Measurements from ENCODE around the gene ZNF319.
"Not testable (repeated sequence)": the region's sequence is repeated elsewhere in the genome, so short reads cannot be mapped to it uniquely, and the experiment has no call there.

The ZNF319 gene

DNA sequence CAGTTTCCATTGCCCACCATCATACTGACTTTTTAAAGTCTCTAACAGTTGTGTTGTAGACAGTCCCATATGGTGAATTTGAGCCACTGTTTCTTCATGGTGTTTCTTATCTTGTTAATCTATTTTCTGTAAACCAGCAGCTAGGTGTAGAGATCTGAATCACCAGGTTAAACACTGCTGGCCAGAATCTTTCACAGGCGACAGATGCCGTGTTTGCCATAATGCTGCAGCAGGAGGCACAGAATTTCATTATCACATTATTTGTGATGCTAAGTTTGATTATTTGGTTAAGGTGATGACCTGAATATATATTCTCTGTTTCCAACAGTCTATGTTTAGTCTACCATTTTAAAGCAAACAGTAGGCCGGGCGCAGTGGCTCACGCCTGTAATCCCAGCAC, 18.1 kb downstream of the ZNF319 start:
- Histone ChIP-seq H3K4me1 (ENCODE audit: insufficient read depth, low read length) (no peaks in the 10 kb centered on the region; the same call in 1 of the 2 replicates), H3K27me3 (ENCODE audit: insufficient read depth, low read length) (peaks cover 37% of the 10 kb centered on the region), H3K27ac (ENCODE audit: low read depth, low read length) (no peak overlapping the region), H3K36me3 (ENCODE audit: insufficient read depth, low read length) (no peaks in the 10 kb centered on the region), H3K9me3 (ENCODE audit: insufficient read depth, low read depth, low read length) (no peaks in the 10 kb centered on the region), H3K4me3 (ENCODE audit: low read length) (no peak overlapping the region), H3K9ac (ENCODE audit: low read depth, low read length) (no peak overlapping the region)
- WGBS, result 84% methylated on average over 5 of the region's 5 CpGs

DNA sequence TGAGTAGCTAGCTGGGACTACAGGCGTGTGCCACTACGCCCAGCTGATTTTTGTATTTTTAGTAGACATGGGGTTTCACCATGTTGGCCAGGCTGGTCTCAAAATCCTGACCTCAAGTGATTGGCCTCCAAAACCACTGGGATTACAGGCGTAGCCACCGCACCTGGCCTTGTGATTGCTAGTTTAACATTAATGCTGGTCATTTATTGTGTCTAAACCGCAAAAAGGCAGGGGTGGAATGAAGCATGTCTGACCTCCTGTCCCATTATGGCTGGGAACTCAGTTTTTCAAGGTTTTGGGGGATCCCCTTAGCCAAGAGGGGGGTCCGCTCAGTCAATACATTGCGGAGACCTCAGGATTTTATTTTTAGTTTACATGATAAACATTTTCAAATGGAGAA, 18.8 kb downstream of the ZNF319 start:
- WGBS, result 96% methylated on average over 5 of the region's 7 CpGs
- Histone ChIP-seq H3K36me3 (ENCODE audit: insufficient read depth, low read length) (no peaks in the 10 kb centered on the region), H3K4me3 (ENCODE audit: low read length) (no peak overlapping the region), H3K9me3 (ENCODE audit: insufficient read depth, low read depth, low read length) (no peaks in the 10 kb centered on the region), H3K27ac (ENCODE audit: low read depth, low read length) (no peak overlapping the region), H3K27me3 (ENCODE audit: insufficient read depth, low read length) (peaks cover 30% of the 10 kb centered on the region), H3K4me1 (ENCODE audit: insufficient read depth, low read length) (no peaks in the 10 kb centered on the region; the same call in 1 of the 2 replicates), H3K9ac (ENCODE audit: low read depth, low read length) (no peak overlapping the region)

DNA sequence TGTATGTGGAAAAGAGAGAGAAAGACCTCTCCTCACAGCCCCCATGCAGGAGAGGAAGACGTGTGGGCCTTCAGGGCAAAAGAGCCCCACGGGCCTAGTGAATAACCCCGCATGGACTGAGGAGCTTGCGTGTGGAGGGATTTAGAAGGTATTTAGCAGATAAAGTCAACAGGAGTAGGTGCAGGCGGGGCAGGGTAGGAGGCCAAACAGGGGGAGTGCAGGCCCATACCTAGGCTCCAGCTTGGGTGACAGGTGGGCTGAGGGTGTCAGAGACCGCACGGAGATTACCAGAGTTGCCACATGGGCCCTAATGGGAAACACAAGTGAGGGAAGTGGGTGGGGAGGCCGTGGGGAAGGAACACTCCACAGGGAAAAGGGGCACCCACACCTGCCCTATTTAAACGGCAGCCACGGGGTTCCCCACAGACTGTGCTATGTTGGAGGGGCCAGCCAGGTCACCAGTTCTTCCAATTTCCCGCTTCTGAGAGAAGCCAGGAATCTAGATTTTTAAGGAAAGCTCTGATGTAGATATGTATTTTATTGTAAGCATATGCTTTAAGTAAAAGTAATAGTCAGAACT, 21.4 kb downstream of the ZNF319 start:
- Histone ChIP-seq H3K4me3 (ENCODE audit: low read length) (no peak overlapping the region), H3K36me3 (ENCODE audit: insufficient read depth, low read length) (no peaks in the 10 kb centered on the region), H3K9me3 (ENCODE audit: insufficient read depth, low read depth, low read length) (no peaks in the 10 kb centered on the region), H3K9ac (ENCODE audit: low read depth, low read length) (no peak overlapping the region), H3K27ac (ENCODE audit: low read depth, low read length) (no peak overlapping the region), H3K27me3 (ENCODE audit: insufficient read depth, low read length) (peaks cover 7% of the 10 kb centered on the region), H3K4me1 (ENCODE audit: insufficient read depth, low read length) (0 out of 2 replicates have a peak, but pooled peaks cover 3% of the 10 kb centered on the region)
- 91% methylated on average over 11 of the region's 11 CpGs for WGBS

DNA sequence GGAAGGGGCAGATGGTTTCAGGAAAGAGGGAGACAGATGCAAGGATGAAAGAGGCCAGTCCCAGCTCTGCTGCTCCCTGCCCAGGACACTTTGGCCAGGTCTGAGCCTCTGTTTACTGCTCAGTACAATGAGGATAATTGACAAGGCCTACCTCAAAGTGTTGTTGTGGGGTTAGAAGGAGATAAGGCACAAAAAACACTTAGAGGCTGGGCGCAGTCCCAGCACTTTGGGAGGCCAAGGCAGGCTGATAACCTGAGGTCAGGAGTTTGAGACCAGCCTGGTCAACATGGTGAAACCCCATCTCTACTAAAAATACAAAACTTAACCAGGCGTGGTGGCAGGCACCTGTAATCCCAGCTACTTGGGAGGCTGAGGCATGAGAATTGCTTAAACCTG, 22.4 kb downstream of the ZNF319 start:
- 91% methylated on average over 2 of the region's 2 CpGs for WGBS

DNA sequence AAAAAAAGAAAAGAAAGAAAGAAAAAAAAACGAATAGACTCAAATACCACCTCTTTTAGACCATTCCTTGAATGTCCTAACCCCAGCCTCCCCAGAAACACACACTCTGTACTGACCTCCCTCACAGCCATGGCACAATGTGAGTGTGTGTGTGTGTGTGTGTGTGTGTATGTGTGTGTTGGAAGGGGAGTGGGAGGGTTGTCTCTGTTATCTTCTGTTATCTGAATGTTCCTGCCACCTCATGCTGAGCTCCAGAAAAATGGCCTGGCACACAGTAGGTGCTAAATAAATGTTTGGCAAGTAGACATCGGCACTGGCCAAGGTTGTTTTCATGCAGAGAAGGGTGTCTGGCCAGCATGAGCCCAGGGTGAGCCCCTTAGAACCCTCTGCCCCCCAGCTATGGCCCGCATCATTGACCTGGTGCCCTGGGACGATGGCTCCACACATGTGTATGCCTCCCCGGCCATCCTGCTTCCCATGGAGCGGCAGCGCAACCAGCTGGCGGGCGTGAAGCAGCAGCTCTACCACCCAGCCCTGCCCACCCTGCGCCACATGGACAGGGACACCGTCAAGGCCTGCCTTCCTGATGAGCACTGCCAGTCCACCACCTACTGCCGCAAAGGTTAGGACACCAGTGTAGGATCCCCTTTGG, 22.9 kb downstream of the ZNF319 start:
- Histone ChIP-seq H3K27ac (ENCODE audit: low read depth, low read length) (no peak overlapping the region), H3K27me3 (ENCODE audit: insufficient read depth, low read length) (no peaks in the 10 kb centered on the region), H3K9me3 (ENCODE audit: insufficient read depth, low read depth, low read length) (no peaks in the 10 kb centered on the region), H3K36me3 (ENCODE audit: insufficient read depth, low read length) (no peaks in the 10 kb centered on the region), H3K4me1 (ENCODE audit: insufficient read depth, low read length) (0 out of 2 replicates have a peak, but pooled peaks cover 3% of the 10 kb centered on the region), H3K4me3 (ENCODE audit: low read length) (no peak overlapping the region), H3K9ac (ENCODE audit: low read depth, low read length) (no peak overlapping the region)
- 91% methylated on average over 11 of the region's 12 CpGs for WGBS

More for the DNA sequence above, 22.4 kb downstream of the ZNF319 start:
- H3K9ac ChIP-seq (ENCODE audit: low read depth, low read length); H3K4me1 ChIP-seq (ENCODE audit: insufficient read depth, low read length); H3K27ac ChIP-seq (ENCODE audit: low read depth, low read length); H3K36me3 ChIP-seq (ENCODE audit: insufficient read depth, low read length); H3K9me3 ChIP-seq (ENCODE audit: insufficient read depth, low read depth, low read length); H3K4me3 ChIP-seq (ENCODE audit: low read length); H3K27me3 ChIP-seq (ENCODE audit: insufficient read depth, low read length): not testable (repeated sequence)

DNA sequence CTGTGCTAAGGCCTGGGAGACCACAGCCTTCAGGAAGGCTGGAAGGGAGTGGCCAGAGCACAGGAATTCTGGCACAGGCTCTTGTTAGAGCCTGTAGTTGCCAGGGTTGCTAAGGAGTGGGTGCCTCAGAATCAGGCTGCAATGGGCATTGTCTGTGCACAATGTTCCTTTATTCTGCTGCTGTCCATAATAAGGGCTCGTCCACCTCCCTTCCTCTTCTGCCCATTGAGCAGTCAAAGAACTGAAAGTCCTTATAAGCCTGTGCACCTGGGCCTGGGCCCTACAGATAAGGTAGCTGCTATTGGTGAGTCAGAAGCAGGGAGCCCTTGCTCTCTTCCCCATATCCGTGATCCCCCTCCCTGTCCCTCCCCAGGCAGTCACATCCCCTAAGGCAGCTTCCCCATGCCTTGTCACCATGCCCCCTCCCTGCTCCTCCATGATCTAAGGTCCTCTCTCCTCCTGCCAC, 24.1 kb downstream of the ZNF319 start:
- WGBS, result 79% methylated on average over 2 of the region's 2 CpGs
- H3K27ac ChIP-seq (ENCODE audit: low read depth, low read length), result no peak overlapping the region

DNA sequence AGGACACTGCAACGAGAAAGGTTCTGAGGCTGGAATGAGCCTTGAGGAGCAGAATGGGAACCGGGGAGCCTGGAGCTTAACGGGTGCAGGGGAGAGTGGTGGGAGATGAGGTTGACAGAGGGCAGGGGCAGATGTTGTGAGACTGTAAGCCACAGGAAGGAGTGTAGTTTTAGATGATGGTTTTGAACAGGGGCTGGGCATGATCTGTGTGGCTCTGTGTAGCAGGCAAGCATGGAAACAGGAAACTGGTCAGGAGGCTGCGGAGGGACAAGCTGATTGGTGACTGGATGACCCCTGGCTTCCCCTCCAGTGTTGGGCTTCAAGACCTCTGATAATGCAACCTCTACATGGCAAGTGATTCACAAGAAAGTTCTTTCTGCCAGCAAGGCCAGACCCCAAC, 28.2 kb downstream of the ZNF319 start:
- Histone ChIP-seq H3K36me3 (ENCODE audit: insufficient read depth, low read length) (no peaks in the 10 kb centered on the region), H3K27ac (ENCODE audit: low read depth, low read length) (no peak overlapping the region), H3K9ac (ENCODE audit: low read depth, low read length) (no peak overlapping the region), H3K9me3 (ENCODE audit: insufficient read depth, low read depth, low read length) (no peaks in the 10 kb centered on the region), H3K27me3 (ENCODE audit: insufficient read depth, low read length) (no peaks in the 10 kb centered on the region), H3K4me1 (ENCODE audit: insufficient read depth, low read length) (0 out of 2 replicates have a peak, but pooled peaks cover 3% of the 10 kb centered on the region), H3K4me3 (ENCODE audit: low read length) (no peak overlapping the region)
- WGBS, result 90% methylated on average over 4 of the region's 4 CpGs

More for the DNA sequence above, 24.1 kb downstream of the ZNF319 start:
- Histone ChIP-seq H3K4me1 (ENCODE audit: insufficient read depth, low read length) (0 out of 2 replicates have a peak, but pooled peaks cover 3% of the 10 kb centered on the region), H3K4me3 (ENCODE audit: low read length) (no peak overlapping the region), H3K36me3 (ENCODE audit: insufficient read depth, low read length) (no peaks in the 10 kb centered on the region), H3K9me3 (ENCODE audit: insufficient read depth, low read depth, low read length) (no peaks in the 10 kb centered on the region), H3K9ac (ENCODE audit: low read depth, low read length) (no peak overlapping the region), H3K27me3 (ENCODE audit: insufficient read depth, low read length) (no peaks in the 10 kb centered on the region)

DNA sequence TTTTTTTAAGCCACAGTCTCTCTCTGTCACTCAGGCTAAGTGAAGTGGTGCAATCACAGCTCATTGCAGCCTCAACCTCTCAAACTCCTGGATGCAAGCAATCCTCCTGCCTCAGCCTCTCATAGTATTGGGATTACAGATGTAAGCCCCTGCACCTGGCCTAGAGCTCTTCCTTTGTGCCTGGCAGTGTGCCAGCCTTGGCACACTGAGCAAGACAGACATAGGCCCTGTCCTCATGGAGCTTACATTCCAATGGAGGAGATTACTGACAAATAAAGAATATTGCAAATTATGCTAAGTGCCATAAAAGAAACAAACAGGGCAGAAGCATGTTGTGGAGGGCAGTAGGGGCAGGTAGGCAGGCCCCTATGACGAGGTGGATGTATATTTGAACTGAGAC, 28.6 kb downstream of the ZNF319 start:
- Histone ChIP-seq H3K9ac (ENCODE audit: low read depth, low read length) (no peak overlapping the region), H3K4me3 (ENCODE audit: low read length) (no peak overlapping the region), H3K36me3 (ENCODE audit: insufficient read depth, low read length) (no peaks in the 10 kb centered on the region), H3K27me3 (ENCODE audit: insufficient read depth, low read length) (no peaks in the 10 kb centered on the region), H3K9me3 (ENCODE audit: insufficient read depth, low read depth, low read length) (no peaks in the 10 kb centered on the region), H3K27ac (ENCODE audit: low read depth, low read length) (no peak overlapping the region), H3K4me1 (ENCODE audit: insufficient read depth, low read length) (0 out of 2 replicates have a peak, but pooled peaks cover 3% of the 10 kb centered on the region)
- WGBS, result 86% methylated on average over 1 of the region's 1 CpG

DNA sequence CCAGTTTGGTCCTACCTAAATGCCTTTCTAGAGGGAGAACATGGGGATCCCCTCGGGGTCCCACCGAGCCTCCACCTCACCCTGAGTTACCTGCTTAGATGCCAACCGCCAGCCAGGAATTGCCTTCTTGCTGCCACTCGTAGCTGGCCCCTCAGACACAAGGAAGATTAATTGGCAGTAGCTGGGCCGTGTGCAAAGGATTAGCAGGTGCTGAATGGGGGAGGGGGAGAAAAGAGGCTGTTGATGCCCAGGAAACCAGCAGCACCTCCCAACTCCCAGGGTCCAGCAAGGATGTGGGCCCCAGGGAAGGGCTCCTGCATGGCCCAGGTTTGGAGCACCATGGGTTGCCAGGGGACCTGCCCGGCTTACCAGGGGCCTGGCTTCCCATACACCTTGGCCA, 29.5 kb downstream of the ZNF319 start, which contains the start of gene CNGB1:
Gene CNGB1, minus strand, starts transcription at position 159 of the 400 bp plus-strand sequence. CDS start 3,842 bp downstream, outside the sequence.
- Histone ChIP-seq H3K9ac (ENCODE audit: low read depth, low read length) (no peak within 1 kb of the TSS), H3K36me3 (ENCODE audit: insufficient read depth, low read length) (no peaks in the 10 kb centered on the region), H3K27me3 (ENCODE audit: insufficient read depth, low read length) (no peaks in the 10 kb centered on the region), H3K4me3 (ENCODE audit: low read length) (no peak within 1 kb of the TSS), H3K4me1 (ENCODE audit: insufficient read depth, low read length) (0 out of 2 replicates have a peak, but pooled peaks cover 3% of the 10 kb centered on the region), H3K9me3 (ENCODE audit: insufficient read depth, low read depth, low read length) (no peaks in the 10 kb centered on the region), H3K27ac (ENCODE audit: low read depth, low read length) (no peak within 1 kb of the TSS)
- 83% methylated on average over 6 of the region's 6 CpGs for WGBS

DNA sequence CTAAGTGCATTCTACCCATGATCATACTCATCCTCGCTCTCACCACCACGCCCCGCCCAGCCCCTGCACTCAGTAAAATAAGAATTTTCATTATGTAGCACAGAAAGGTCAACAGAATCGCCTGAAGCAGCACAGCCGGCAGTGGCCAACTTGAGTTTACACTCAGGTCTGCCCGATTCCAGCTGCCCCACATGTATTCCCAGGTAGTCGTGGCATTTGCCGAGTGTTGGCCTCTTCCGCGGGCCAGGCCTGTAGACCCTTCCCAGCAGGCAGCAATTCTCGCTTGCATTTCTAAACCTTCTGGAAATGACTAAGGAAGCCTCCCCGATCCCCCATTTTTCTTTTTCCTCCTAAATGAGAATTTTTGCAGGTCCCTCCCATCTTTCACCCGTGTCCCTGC, 30.2 kb downstream of the ZNF319 start:
- no peaks in the 10 kb centered on the region for H3K27me3 ChIP-seq (ENCODE audit: insufficient read depth, low read length)
- H3K9ac ChIP-seq (ENCODE audit: low read depth, low read length), result no peak overlapping the region
- H3K27ac ChIP-seq (ENCODE audit: low read depth, low read length), result no peak overlapping the region
- H3K4me3 ChIP-seq (ENCODE audit: low read length), result no peak overlapping the region
- H3K4me1 ChIP-seq (ENCODE audit: insufficient read depth, low read length), result no peaks in the 10 kb centered on the region
- no peaks in the 10 kb centered on the region for H3K36me3 ChIP-seq (ENCODE audit: insufficient read depth, low read length)
- 76% methylated on average over 13 of the region's 13 CpGs for WGBS
- no peaks in the 10 kb centered on the region for H3K9me3 ChIP-seq (ENCODE audit: insufficient read depth, low read depth, low read length)

DNA sequence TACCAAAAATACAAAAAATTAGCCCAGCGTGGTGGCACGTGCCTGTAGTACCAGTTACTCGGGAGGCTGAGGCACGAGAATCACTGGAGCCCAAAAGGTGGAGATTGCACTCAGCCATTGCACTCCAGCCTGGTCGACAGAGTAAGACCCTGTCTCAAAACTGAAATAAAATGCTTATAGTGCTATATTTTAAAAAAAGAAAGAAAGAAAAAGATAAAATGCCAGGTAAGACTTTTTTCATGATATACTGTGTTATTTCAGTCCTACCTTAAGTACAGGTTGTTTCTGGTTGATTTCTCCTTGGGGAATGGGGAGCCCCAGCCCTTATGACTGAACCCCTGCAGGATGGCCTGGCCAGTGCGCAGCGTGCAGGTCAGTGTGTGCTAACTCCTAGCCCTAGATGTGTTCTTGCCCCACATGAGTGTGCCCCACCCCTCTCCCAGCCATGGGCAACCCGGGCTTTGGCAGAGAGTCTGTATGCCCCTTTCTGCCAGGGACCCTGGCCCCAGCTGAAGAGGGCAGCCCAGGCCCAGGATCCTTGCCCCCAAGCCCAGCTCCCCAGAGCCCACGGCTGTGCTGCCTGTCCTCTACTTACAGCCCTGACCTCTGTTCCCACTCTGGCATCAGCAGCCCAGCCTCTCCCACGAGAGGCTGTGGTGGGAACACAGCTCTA, 30.9 kb downstream of the ZNF319 start:
- H3K36me3 ChIP-seq (ENCODE audit: insufficient read depth, low read length), result no peaks in the 10 kb centered on the region
- H3K27me3 ChIP-seq (ENCODE audit: insufficient read depth, low read length), result no peaks in the 10 kb centered on the region
- H3K9me3 ChIP-seq (ENCODE audit: insufficient read depth, low read depth, low read length), result no peaks in the 10 kb centered on the region
- H3K4me3 ChIP-seq (ENCODE audit: low read length), result no peak overlapping the region
- H3K27ac ChIP-seq (ENCODE audit: low read depth, low read length), result no peak overlapping the region
- H3K4me1 ChIP-seq (ENCODE audit: insufficient read depth, low read length), result no peaks in the 10 kb centered on the region
- no peak overlapping the region for H3K9ac ChIP-seq (ENCODE audit: low read depth, low read length)
- WGBS, result 90% methylated on average over 10 of the region's 10 CpGs
